Thymus (tissue), 11 donors: ENCODE measurements around the gene ETV3. TPM values are rescaled to one million over a fixed set of nuclear protein-coding genes. Genes with fewer than 3 reads are reported as not detected.

ENCODE experiments used
- DNase-seq, 9 donors: peaks; one replicate each; pipeline ENCODE4 v3.0.0-alpha.2; 2013; ENCODE audit warnings: low spot score in 9 of 9, low read depth in 6 of 9, missing footprints in 1 of 9
- H3K27ac ChIP-seq, 2 donors: one replicate each; pipeline ENCODE4 v1.5.1; 2013; ENCODE audit warnings: control low read depth in 1 of 2, low read depth in 1 of 2, low read length in 1 of 2, mild to moderate bottlenecking in 1 of 2, moderate library complexity in 1 of 2
- H3K27me3 ChIP-seq, 2 donors: one replicate each; pipeline ENCODE4 v1.5.1; 2013; ENCODE audit warnings: low read length in 1 of 2; ENCODE audit not compliant: control insufficient read depth in 2 of 2, insufficient read depth in 1 of 2
- H3K36me3 ChIP-seq, 2 donors: one replicate each; pipeline ENCODE4 v1.5.1; 2013; ENCODE audit warnings: low read length in 1 of 2, mild to moderate bottlenecking in 1 of 2, moderate library complexity in 1 of 2; ENCODE audit not compliant: control insufficient read depth in 2 of 2, insufficient read depth in 2 of 2
- H3K4me1 ChIP-seq, 2 donors: one replicate each; pipeline ENCODE4 v1.5.1; 2013; ENCODE audit warnings: low read length in 2 of 2; ENCODE audit not compliant: control insufficient read depth in 2 of 2, insufficient read depth in 2 of 2
- H3K4me3 ChIP-seq, 2 donors: one replicate each; pipeline ENCODE4 v1.5.1; 2013; ENCODE audit warnings: low read length in 2 of 2, control low read depth in 1 of 2, mild to moderate bottlenecking in 1 of 2
- H3K9me3 ChIP-seq, 2 donors: one replicate each; pipeline ENCODE4 v1.5.1; 2013; ENCODE audit warnings: low read length in 1 of 2, mild to moderate bottlenecking in 1 of 2; ENCODE audit not compliant: control insufficient read depth in 2 of 2, insufficient read depth in 1 of 2
- WGBS: extraction: QIAGEN DNeasy Blood & Tissue Kit; methylation state at CpG from one replicate; pipeline ENCODE4 v1.1.7; 2013; 5-methylcytosine and 5-hydroxymethylcytosine counted together
- polyA plus RNA-seq: library from polyadenylated mRNA; stranded (reverse); fragments of 200-250 nt; gene quantifications from one replicate; pipeline ENCODE4 v1.2.3, GENCODE V29; 2013
- total RNA-seq: library from RNA; stranded (reverse); fragments of 120-200 nt; gene quantifications from one replicate; pipeline ENCODE4 v1.2.4, GENCODE V29; 2013
- donor health status: healthy.

The ETV3 gene
- total and polyA plus RNA-seq, 2 donors, result 10.6 to 14.3 TPM

DNA sequence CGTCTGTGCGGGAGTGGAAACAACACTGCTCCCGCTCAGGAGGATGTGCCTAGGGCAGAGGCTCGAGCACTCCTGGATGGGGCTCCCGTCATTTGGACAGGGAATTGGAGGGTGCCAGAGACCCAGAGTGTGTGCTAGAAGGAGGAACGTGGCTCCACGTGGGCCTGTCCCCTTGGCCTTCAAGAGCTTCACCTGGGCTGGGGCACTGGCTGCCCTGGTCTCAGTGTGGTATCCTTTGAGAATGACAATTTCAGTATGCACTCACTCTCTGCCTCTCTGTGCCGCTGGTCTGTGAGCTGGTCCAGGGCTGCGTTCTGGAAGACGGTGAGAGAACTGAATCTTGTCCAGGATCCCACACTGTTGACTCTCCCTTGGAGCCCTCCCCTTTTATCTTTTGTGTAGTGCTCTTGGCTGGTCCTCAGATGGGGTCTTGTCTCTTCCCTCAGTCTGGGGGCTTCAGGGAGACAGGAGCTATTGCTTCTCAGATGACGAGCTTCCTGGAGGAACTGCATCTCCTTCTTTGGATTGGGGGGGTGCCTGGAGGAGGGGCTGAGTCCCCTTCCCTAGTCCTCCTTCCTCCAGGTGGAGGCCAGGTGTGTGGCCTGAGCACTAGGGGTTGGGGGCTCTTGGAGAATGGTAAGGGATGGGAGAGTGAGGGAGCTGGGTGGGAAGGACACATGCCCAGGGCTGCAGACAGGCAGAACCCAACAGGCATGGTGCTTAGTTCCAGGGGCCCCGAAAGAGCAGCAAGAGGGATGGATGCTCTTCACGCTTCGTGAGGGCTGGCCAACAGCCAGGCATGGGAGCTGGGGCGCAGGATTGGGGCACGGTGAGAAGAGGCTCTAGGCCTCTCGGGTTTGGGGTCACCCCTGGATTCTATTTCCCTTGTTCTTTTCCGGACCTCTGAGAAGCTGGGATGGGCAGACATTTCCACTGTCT is 23.7 kb downstream of the ETV3 start:
- Histone ChIP-seq H3K4me3 (no peak overlapping the region), H3K9me3 (no peaks in the 10 kb centered on the region), H3K36me3 (no peaks in the 10 kb centered on the region), H3K4me1 (peaks cover 0 to 11% of the 10 kb centered on the region in 2 donors), H3K27me3 (peaks cover 0 to 33% of the 10 kb centered on the region in 2 donors), H3K27ac (no peak overlapping the region)
- DNase-seq, result no peak
- WGBS, result 89% methylated on average over 18 of the region's 18 CpGs

DNA sequence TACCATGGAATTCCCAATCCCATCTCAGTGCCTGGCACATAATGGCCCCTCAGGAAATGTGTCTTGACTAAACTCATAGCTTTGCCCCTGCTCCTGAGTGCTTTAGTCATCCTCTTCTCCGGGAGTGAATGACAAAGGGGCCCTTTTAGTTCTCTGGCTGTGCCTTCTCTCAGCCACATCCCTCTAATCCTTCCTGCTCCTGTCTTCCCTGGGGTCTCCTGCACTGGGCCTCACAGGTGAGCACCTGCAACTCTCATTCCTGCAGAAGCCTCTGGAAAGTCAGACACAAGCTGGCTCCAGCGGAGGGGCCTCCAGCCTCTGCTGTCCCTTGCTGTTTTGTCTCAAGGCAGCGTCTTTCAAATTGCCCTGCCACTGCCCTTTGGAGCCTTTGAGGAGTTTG is 24.6 kb downstream of the ETV3 start:
- no peak overlapping the region for H3K27ac ChIP-seq
- no peak for DNase-seq
- H3K27me3 ChIP-seq, result peaks cover 0 to 40% of the 10 kb centered on the region in 2 donors

DNA sequence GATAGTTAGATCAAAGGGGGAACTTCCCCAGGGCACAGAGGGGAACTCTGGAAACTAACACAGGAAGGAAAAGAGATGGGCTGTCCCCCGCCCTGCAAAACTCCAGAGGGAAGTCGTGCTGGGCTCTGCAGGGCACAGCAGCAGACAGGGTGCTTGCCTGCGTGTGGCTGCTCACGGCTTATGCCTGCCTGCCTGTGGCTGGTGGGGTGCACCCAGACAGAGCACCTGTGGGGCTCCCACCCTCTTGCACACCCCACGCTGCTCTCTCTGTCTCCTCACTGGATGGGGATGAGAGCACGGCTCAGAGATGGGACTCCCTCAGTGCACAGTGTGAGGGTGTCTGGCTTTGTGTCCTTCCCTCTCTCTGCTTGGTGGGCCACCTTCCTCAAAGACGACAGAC is 25.1 kb downstream of the ETV3 start:
- Histone ChIP-seq H3K27ac (no peak overlapping the region), H3K27me3 (peaks cover 0 to 45% of the 10 kb centered on the region in 2 donors), H3K9me3 (no peaks in the 10 kb centered on the region), H3K4me1 (peaks cover 0 to 10% of the 10 kb centered on the region in 2 donors), H3K4me3 (no peak overlapping the region), H3K36me3 (no peaks in the 10 kb centered on the region)
- 63% methylated on average over 7 of the region's 7 CpGs for WGBS
- DNase-seq, result no peak

More for the DNA sequence above, 24.6 kb downstream of the ETV3 start:
- H3K9me3 ChIP-seq, result no peaks in the 10 kb centered on the region
- peaks cover 0 to 11% of the 10 kb centered on the region in 2 donors for H3K4me1 ChIP-seq
- H3K36me3 ChIP-seq, result no peaks in the 10 kb centered on the region
- WGBS, result 75% methylated on average over 3 of the region's 3 CpGs
- H3K4me3 ChIP-seq, result no peak overlapping the region

DNA sequence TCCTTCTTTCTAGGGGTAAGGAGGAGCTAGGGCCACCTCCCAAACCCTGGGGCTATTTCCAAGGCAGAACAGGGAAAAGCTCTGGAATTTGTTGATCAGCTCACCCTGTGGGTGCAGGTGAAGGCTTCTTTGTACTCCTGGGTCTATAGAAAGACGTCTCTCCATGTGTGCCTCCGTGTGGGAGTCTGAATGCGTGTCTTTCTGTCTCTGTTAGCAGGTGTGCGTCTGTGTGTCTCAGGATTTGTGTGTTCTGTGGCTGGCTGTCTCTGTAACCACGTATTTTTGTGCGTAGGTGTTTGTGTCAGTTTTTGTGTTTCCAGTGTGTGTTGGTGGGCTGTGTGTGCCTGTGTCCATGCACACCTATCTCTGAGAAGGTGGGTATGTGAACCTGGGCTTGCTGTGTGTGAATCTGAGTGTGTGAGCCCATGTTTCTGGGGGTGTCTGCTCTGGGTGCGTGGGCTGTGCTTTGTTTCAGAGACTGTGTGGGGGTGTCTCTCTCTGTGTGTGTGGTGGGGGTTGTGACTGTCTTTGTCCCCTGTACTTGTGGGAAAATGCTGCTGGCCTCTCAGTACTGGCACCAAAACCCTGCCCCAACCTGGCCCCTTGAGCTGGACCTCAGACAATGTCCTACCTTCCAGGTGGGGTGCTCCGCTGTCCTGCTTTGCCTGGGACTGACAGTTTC is 25.9 kb downstream of the ETV3 start:
- peaks cover 0 to 2% of the 10 kb centered on the region in 2 donors for H3K4me1 ChIP-seq
- no peak for DNase-seq
- H3K9me3 ChIP-seq, result no peaks in the 10 kb centered on the region
- H3K27ac ChIP-seq, result no peak overlapping the region
- H3K27me3 ChIP-seq, result peaks cover 0 to 53% of the 10 kb centered on the region in 2 donors
- WGBS, result 87% methylated on average over 8 of the region's 8 CpGs
- no peaks in the 10 kb centered on the region for H3K36me3 ChIP-seq
- H3K4me3 ChIP-seq, result no peak overlapping the region

DNA sequence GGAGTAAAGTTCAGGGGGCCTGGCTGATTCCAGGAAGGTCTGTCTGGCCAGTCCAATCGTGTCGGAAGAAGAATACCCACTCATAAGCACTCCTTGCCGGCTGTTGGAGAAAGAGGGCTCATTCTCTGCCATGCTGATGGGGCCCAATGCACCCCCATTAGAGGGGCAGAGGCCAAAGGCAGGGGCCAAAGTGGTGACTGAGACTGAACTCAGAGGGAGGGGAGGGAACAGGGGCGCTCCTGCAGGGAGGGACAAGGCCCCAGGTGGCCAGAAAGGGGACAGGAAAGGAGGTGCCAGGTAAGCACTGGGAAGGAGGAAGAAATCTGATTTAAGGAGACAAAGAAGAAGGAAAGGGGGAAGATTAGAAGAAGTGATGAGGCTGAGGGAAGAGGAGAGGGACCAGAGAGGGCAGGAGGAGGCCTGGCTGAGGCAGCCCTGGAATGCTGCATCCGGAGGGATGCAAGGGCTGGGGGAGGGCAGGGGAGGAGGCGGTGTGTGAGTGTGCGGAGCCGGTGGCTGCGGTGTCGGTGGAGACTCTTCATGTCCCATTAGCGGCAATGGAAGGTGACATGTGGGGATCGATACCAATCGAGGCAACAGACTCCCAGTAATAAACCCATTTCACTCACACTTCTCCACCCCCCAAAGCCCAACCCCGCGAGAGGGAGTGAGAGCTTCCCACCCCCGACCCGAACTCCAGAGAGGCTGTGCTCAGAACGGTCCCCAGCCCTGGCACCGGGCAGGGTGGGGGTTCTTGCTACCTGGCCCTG is 26.6 kb downstream of the ETV3 start:
- no peak for DNase-seq
- H3K4me3 ChIP-seq, result no peak overlapping the region
- WGBS, result 91% methylated on average over 19 of the region's 19 CpGs
- H3K4me1 ChIP-seq, result peaks cover 0 to 3% of the 10 kb centered on the region in 2 donors
- H3K36me3 ChIP-seq, result no peaks in the 10 kb centered on the region
- no peak overlapping the region for H3K27ac ChIP-seq
- H3K27me3 ChIP-seq, result peaks cover 0 to 60% of the 10 kb centered on the region in 2 donors
- H3K9me3 ChIP-seq, result no peaks in the 10 kb centered on the region

DNA sequence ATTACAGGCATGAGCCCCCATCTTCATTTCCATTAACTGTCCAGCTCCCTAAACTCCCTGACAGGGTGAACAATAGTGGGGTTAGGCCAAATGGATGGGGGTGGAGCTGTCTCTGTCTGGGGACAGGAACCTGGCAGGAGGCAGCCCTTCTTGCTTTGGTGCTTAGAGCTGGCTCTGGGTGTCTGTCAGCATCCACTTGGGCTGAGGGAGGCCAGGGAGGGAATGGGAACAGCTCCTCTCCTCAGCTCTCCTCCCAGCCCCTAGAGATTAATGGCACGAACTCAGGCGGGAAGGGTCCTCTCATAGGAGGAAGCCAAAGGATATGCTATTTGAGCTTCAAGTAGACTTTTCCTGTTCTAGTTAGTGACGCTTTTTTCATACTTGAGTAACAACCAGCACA is 27.5 kb downstream of the ETV3 start:
- Histone ChIP-seq H3K36me3 (no peaks in the 10 kb centered on the region), H3K4me3 (no peak overlapping the region), H3K9me3 (no peaks in the 10 kb centered on the region), H3K4me1 (peaks cover 0 to 3% of the 10 kb centered on the region in 2 donors), H3K27me3 (peaks cover 0 to 68% of the 10 kb centered on the region in 2 donors), H3K27ac (no peak overlapping the region)
- 95% methylated on average over 3 of the region's 3 CpGs for WGBS
- DNase-seq, result no peak

DNA sequence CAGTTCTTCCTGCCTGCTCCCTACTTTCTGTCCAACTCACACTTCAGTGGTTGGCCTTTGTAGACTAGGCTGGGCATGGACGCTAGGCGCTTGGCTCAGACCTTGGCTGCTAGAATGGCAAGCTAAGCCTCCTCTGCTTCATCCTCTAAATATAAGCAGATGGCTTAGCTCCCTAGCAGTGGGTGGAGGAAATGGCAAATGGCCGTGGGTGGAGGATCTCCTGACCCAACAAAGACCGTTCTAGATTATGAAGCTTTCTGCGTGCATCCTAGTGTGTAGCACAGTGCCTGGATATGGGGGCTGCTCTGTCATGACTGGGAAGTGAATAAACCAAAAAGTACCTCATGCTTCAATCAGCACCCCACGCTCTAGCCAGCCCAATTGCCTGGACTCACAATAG is 28.2 kb downstream of the ETV3 start:
- no peaks in the 10 kb centered on the region for H3K9me3 ChIP-seq
- no peak overlapping the region for H3K4me3 ChIP-seq
- no peaks in the 10 kb centered on the region for H3K36me3 ChIP-seq
- no peak overlapping the region for H3K27ac ChIP-seq
- H3K4me1 ChIP-seq, result peaks cover 0 to 3% of the 10 kb centered on the region in 2 donors
- DNase-seq, result no peak
- 93% methylated on average over 6 of the region's 6 CpGs for WGBS
- H3K27me3 ChIP-seq, result peaks cover 0 to 75% of the 10 kb centered on the region in 2 donors

DNA sequence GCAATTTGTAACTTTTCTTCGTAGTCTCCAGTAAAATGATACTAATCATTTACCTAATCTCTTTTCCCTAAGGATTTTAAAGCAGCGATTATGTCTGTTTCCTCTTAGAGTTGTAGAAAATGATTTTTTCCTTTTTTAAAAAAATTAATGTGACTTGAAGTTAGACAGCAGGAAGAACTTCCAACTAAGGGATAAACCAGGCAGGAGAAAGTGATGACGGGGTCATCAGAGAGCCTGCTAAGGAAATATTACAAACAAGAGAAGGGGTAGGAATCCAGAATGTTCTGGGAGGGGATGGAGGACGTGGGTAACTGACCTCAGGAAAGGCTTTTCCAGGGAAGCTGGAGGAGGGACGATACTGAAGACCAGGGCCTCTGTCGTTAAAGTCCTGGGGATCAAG is 29.7 kb downstream of the ETV3 start:
- WGBS, result 89% methylated on average over 6 of the region's 6 CpGs
- H3K27me3 ChIP-seq, result peaks cover 0 to 70% of the 10 kb centered on the region in 2 donors

More for the DNA sequence above, 29.7 kb downstream of the ETV3 start:
- no peak for DNase-seq
- Histone ChIP-seq H3K9me3 (no peaks in the 10 kb centered on the region), H3K36me3 (no peaks in the 10 kb centered on the region), H3K4me3 (no peak overlapping the region), H3K4me1 (peaks cover 0 to 3% of the 10 kb centered on the region in 2 donors), H3K27ac (no peak overlapping the region)
